ENCODE data around the gene ESF1.

GRCh38 chr20:13814672-13815071 lies 30.0 kb upstream of the ESF1 start:
- TF ChIP-seq CTCF (IDR thresholded peaks at IDR 0.05) (no peak), POLR2A (IDR thresholded peaks at IDR 0.05) (no peak)

Measured in vagina (tissue), 2 donors.